GM12878 (cell line): Measurements from ENCODE around the gene MALT1. TPM values are rescaled to one million over a fixed set of nuclear protein-coding genes. Genes with fewer than 3 reads are reported as not detected.

Experiments used
- ATAC-seq: fragments of 200-7000 bp; cut with Tn5 transposase; 3 replicates; pipeline ENCODE4 v1.9.1; 2020; ENCODE audit warnings: mild to moderate bottlenecking, moderate library complexity
- BruUV-seq: library from RNA; stranded (reverse); fragments of 400-500 nt; replicated peaks from 2 replicates; lab custom pipeline; 2021; lab: Mats Ljungman, UMichigan
- CTCF ChIA-PET: fragments of 300-600 bp; sonication (Branson Sonifier 250); formaldehyde crosslinking; extraction: SDS; loops from one replicate; lab custom pipeline; 2021; ENCODE audit warnings: inconsistent platforms; lab: Yijun Ruan, JAX
- POLR2A ChIA-PET: fragments of 350-600 bp; formaldehyde crosslinking; extraction: SDS; loops from one replicate; lab custom pipeline; 2021; ENCODE audit warnings: inconsistent platforms; lab: Charles Lee
- RAD21 ChIA-PET: fragments of 300-600 bp; sonication (Branson Sonifier 250); formaldehyde crosslinking; loops from one replicate; lab custom pipeline; 2023; ENCODE audit warnings: antibody characterized with exemption; ENCODE audit not compliant: unreplicated experiment; lab: Charles Lee
- SMC1A ChIA-PET: fragments of 300-600 bp; sonication (Branson Sonifier 250); formaldehyde crosslinking; loops from one replicate; lab custom pipeline; 2023; ENCODE audit not compliant: unreplicated experiment, uncharacterized antibody; lab: Charles Lee
- DNase-seq: peaks from one replicate; pipeline ENCODE4 v3.0.0-alpha.2; 2011; ENCODE audit warnings: low read depth, low spot score
- FAIRE-seq: peaks from 3 replicates; lab custom pipeline; 2011; peaks lifted over from hg19 to GRCh38; lab: Jason Lieb, UNC
- H2AFZ ChIP-seq: 2 replicates; pipeline ENCODE4 v1.6.0; 2011; ENCODE audit warnings: low read depth, low read length, control low read depth; ENCODE audit not compliant: control insufficient read depth
- H3K27ac ChIP-seq: 2 replicates; pipeline ENCODE4 v1.5.1; 2011; ENCODE audit warnings: control low read depth; ENCODE audit not compliant: control insufficient read depth, insufficient read depth
- H3K27me3 ChIP-seq, 2 experiments: replicated peaks in 1 of 2; 2 replicates each; pipeline versions ENCODE4 v1.6.0 to v1.6.1; 2011; ENCODE audit warnings: low read length in 1 of 2; ENCODE audit not compliant: control insufficient read depth in 2 of 2, insufficient read depth in 2 of 2
- H3K36me3 ChIP-seq, 2 experiments: 2 replicates each; pipeline ENCODE4 v1.5.1; 2011; ENCODE audit warnings: low read length in 1 of 2; ENCODE audit not compliant: control insufficient read depth in 2 of 2, insufficient read depth in 2 of 2
- H3K4me1 ChIP-seq: 2 replicates; pipeline ENCODE4 v1.6.1; 2011; ENCODE audit warnings: mild to moderate bottlenecking, low read length, moderate library complexity, mixed read lengths; ENCODE audit not compliant: control insufficient read depth, insufficient read depth
- H3K4me2 ChIP-seq: 2 replicates; pipeline ENCODE4 v1.6.0; 2011; ENCODE audit warnings: control low read depth; ENCODE audit not compliant: control insufficient read depth, insufficient read depth
- H3K4me3 ChIP-seq: fragments of 200-600 bp; sonication (generic); 2 replicates; pipeline ENCODE4 v1.5.1; 2016
- H3K79me2 ChIP-seq: 2 replicates; pipeline ENCODE4 v1.6.0; 2011; ENCODE audit warnings: low read length; ENCODE audit not compliant: control insufficient read depth, insufficient read depth
- H3K9ac ChIP-seq: 2 replicates; pipeline ENCODE4 v1.8.0; 2011; ENCODE audit warnings: low read length, control low read depth, mixed read lengths; ENCODE audit not compliant: control insufficient read depth, insufficient read depth
- H3K9me3 ChIP-seq: replicated peaks from 3 replicates; pipeline ENCODE4 v1.5.1; 2011; ENCODE audit warnings: mild to moderate bottlenecking, low read length; ENCODE audit not compliant: control insufficient read depth, insufficient read depth
- H4K20me1 ChIP-seq: 2 replicates; pipeline ENCODE4 v1.6.0; 2011; ENCODE audit not compliant: control insufficient read depth, insufficient read depth
- BHLHE40 ChIP-seq, 2 experiments: fragments of 450-650 bp in 1 of 2; IDR thresholded peaks; 2 replicates each; pipeline ENCODE4 v1.6.1; 2011 to 2017; ENCODE audit warnings: low read depth in 2 of 2, borderline replicate concordance in 1 of 2, improper control_type of control experiment in 1 of 2, low read length in 1 of 2, mild to moderate bottlenecking in 1 of 2
- FOXK2 ChIP-seq: fragments of 450-650 bp; IDR thresholded peaks from 2 replicates; pipeline ENCODE4 v1.6.1; 2017; ENCODE audit warnings: mild to moderate bottlenecking, moderate library complexity
- HDGF ChIP-seq: fragments of 450-650 bp; IDR thresholded peaks from 2 replicates; pipeline ENCODE4 v1.6.1; 2016; ENCODE audit warnings: antibody characterized with exemption
- IKZF1 ChIP-seq: fragments of 450-650 bp; conservative IDR thresholded peaks from 2 replicates; pipeline ENCODE4 v1.6.1; 2017; ENCODE audit warnings: antibody characterized with exemption, mild to moderate bottlenecking
- JUND ChIP-seq: IDR thresholded peaks from 2 replicates; pipeline ENCODE4 v1.6.1; 2012; ENCODE audit warnings: low read depth, mild to moderate bottlenecking, low read length, improper control_type of control experiment, moderate library complexity
- LARP7 ChIP-seq: fragments of 450-650 bp; IDR thresholded peaks from 2 replicates; pipeline ENCODE4 v1.6.1; 2017; ENCODE audit warnings: mild to moderate bottlenecking
- MTA3 ChIP-seq: IDR thresholded peaks from 2 replicates; pipeline ENCODE4 v1.6.1; 2012; ENCODE audit warnings: low read length, inconsistent platforms, borderline replicate concordance
- NBN ChIP-seq: fragments of 450-650 bp; IDR thresholded peaks from 2 replicates; pipeline ENCODE4 v1.6.1; 2016
- NRF1 ChIP-seq: conservative IDR thresholded peaks from 2 replicates; pipeline ENCODE4 v1.6.1; 2011; ENCODE audit warnings: mild to moderate bottlenecking, low read depth, low read length, improper control_type of control experiment
- PAX8 ChIP-seq: fragments of 450-650 bp; IDR thresholded peaks from 2 replicates; pipeline ENCODE4 v1.6.1; 2017; ENCODE audit warnings: mild to moderate bottlenecking, moderate library complexity
- PKNOX1 ChIP-seq: fragments of 450-650 bp; IDR thresholded peaks from 2 replicates; pipeline ENCODE4 v1.6.1; 2016; ENCODE audit warnings: mild to moderate bottlenecking
- RAD21 ChIP-seq: IDR thresholded peaks from 2 replicates; pipeline ENCODE4 v1.6.1; 2011; ENCODE audit warnings: mild to moderate bottlenecking, low read depth, low read length, moderate library complexity; ENCODE audit not compliant: insufficient read depth
- RB1 ChIP-seq: fragments of 450-650 bp; formaldehyde crosslinking; IDR thresholded peaks from 2 replicates; pipeline ENCODE4 v1.6.1; 2017; ENCODE audit warnings: mild to moderate bottlenecking, borderline replicate concordance
- SREBF1 ChIP-seq: IDR thresholded peaks from 2 replicates; pipeline ENCODE4 v1.6.1; 2012; ENCODE audit warnings: mild to moderate bottlenecking, low read length
- SREBF2 ChIP-seq: IDR thresholded peaks from 2 replicates; pipeline ENCODE4 v1.6.1; 2012; ENCODE audit warnings: mild to moderate bottlenecking, low read length
- TAF1 ChIP-seq: IDR thresholded peaks from 2 replicates; pipeline ENCODE4 v1.6.1; 2011; ENCODE audit warnings: mild to moderate bottlenecking, low read depth, low read length, borderline replicate concordance
- TCF3 ChIP-seq: IDR thresholded peaks from 2 replicates; pipeline ENCODE4 v1.6.1; 2012; ENCODE audit warnings: low read depth, mild to moderate bottlenecking, low read length, borderline replicate concordance; ENCODE audit not compliant: insufficient read depth
- USF1 ChIP-seq: IDR thresholded peaks from 2 replicates; pipeline ENCODE4 v1.6.1; 2011; ENCODE audit warnings: borderline replicate concordance, low read depth, mild to moderate bottlenecking, moderate library complexity, mixed read lengths, low read length; ENCODE audit not compliant: insufficient read depth; ENCODE audit errors: extremely low read length
- WGBS: methylation state at CpG from one replicate; pipeline ENCODE4 v1.1.6; 2016; ENCODE audit warnings: low lambda C conversion rate; ENCODE audit not compliant: insufficient replicate concordance, insufficient coverage; ENCODE audit errors: missing lambda C conversion rate; 5-methylcytosine and 5-hydroxymethylcytosine counted together
- in situ Hi-C: fragments of 300-500 bp; cut with MboI; formaldehyde crosslinking; loops from 9 replicates; pipeline ENCODE4 v1.14.3; 2018; ENCODE audit warnings: mixed read lengths
- intact Hi-C: fragments of 100-400 bp; cut with micrococcal nuclease; formaldehyde crosslinking; loops from one replicate; pipeline ENCODE4 v1.14.2; 2022; ENCODE audit not compliant: unreplicated experiment
- polyA plus RNA-seq, 11 experiments: library from polyadenylated mRNA; depleted of rRNA in 4 of 11; unstranded in 6 of 11; stranded (reverse) in 5 of 11; fragments of >200 nt; fragmentation: Nextera tagmentation in 4 of 11; fragmentation: Illumina TruSeq in 1 of 11; extraction: Ambion mirVana in 4 of 11; extraction: Trizol in 1 of 11; gene quantifications; 1 replicate in 1 of 11; 2 replicates in 10 of 11; pipeline versions ENCODE4 v1.2.1 to v1.2.3, GENCODE V29; 2011 to 2016; ENCODE audit warnings: inconsistent platforms in 2 of 11, missing spikeins in 2 of 11, low read depth in 1 of 11
- total RNA-seq, 4 experiments: library from RNA; depleted of rRNA in 3 of 4; stranded (reverse); fragments of >200 nt in 3 of 4; fragmentation: Illumina TruSeq in 1 of 4; extraction: Trizol in 1 of 4; gene quantifications; 2 replicates each; pipeline versions ENCODE4 v1.2.1 to v1.2.3, GENCODE V29; 2013 to 2021
- TF ChIP-seq, protein P1 (sequence below), 3 experiments: IDR thresholded peaks in 2 of 3; conservative IDR thresholded peaks in 1 of 3; 2 replicates each; pipeline ENCODE4 v1.5.1; 2011; ENCODE audit warnings: low read depth in 3 of 3, low read length in 3 of 3, mild to moderate bottlenecking in 3 of 3, control low read depth in 2 of 3, moderate library complexity in 2 of 3, inconsistent platforms in 1 of 3, mixed read lengths in 1 of 3; ENCODE audit not compliant: control insufficient read depth in 2 of 3, insufficient read depth in 1 of 3; ENCODE audit errors: extremely low read depth in 1 of 3

MALT1 gene
- total and polyA plus RNA-seq, 10 of the 15 experiments (the other 5 are each of a cell fraction or from before 2014, with no cell fraction given): 17.6 to 126 (median 45.4) TPM

- no peaks in the 10 kb centered on the region for H3K9me3 ChIP-seq
- no peak overlapping the region for H3K27ac ChIP-seq
- WGBS: 18% methylated on average over 35 of the region's 40 CpGs
- H3K4me2 ChIP-seq: peak overlapping the region; percentile 79
- no peak for DNase-seq
- FAIRE-seq: no peak
- H3K9ac ChIP-seq: no peak overlapping the region
- intact Hi-C loops (loop anchor here (1.0 to 10.0 kb wide), 4 partner anchors 289 to 874 kb away; no protein-coding TSS in a partner anchor), in situ Hi-C loops (no loop called here)
- peak; percentile 98 for ATAC-seq
- H3K4me1 ChIP-seq: peaks cover 6% of the 10 kb centered on the region; the same call in 1 of the 2 replicates
- H3K36me3 ChIP-seq: no peaks in the 10 kb centered on the region
- peak overlapping the region; percentile 84 for H2AFZ ChIP-seq
- BruUV-seq: no TSS peak
- no peaks in the 10 kb centered on the region for H4K20me1 ChIP-seq
- H3K27me3 ChIP-seq: no peaks in the 10 kb centered on the region; a peak in 2 of 4 replicates
- ChIA-PET RAD21 (interaction anchor here (0.5 to 11.5 kb wide), 31 partner anchors 10 to 1092 kb away, joined by 3 to 522 read pairs (median 4); no protein-coding TSS in a partner anchor), POLR2A (interaction anchor here (0.5 to 0.6 kb wide), 2 partner anchors 235 to 252 kb away, joined by 3 read pairs; no protein-coding TSS in a partner anchor), SMC1A (interaction anchor here (0.8 to 4.4 kb wide), 23 partner anchors 9 to 729 kb away, joined by 3 to 52 read pairs (median 4); no protein-coding TSS in a partner anchor), CTCF (interaction anchor here (0.6 to 17.9 kb wide), 41 partner anchors 9 to 886 kb away, joined by 3 to 743 read pairs (median 4); no protein-coding TSS in a partner anchor)
- no peaks in the 10 kb centered on the region for H3K79me2 ChIP-seq
- no peak overlapping the region for H3K4me3 ChIP-seq
- TF ChIP-seq FOXK2: no peak
- no peak for TF ChIP-seq PAX8
- TF ChIP-seq TAF1: no peak
- TF ChIP-seq, protein P1, sequence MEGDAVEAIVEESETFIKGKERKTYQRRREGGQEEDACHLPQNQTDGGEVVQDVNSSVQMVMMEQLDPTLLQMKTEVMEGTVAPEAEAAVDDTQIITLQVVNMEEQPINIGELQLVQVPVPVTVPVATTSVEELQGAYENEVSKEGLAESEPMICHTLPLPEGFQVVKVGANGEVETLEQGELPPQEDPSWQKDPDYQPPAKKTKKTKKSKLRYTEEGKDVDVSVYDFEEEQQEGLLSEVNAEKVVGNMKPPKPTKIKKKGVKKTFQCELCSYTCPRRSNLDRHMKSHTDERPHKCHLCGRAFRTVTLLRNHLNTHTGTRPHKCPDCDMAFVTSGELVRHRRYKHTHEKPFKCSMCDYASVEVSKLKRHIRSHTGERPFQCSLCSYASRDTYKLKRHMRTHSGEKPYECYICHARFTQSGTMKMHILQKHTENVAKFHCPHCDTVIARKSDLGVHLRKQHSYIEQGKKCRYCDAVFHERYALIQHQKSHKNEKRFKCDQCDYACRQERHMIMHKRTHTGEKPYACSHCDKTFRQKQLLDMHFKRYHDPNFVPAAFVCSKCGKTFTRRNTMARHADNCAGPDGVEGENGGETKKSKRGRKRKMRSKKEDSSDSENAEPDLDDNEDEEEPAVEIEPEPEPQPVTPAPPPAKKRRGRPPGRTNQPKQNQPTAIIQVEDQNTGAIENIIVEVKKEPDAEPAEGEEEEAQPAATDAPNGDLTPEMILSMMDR (IDR thresholded peaks at IDR 0.05 in 2 of 3, conservative IDR thresholded peaks at IDR 0.05 in 1 of 3; ENCODE audit: control insufficient read depth in 2 of 3, extremely low read depth in 1 of 3, insufficient read depth in 1 of 3, low read depth in 3 of 3, low read length in 3 of 3): peak; percentile 80 to 93 (median 90)
- TF ChIP-seq HDGF: no peak
- TF ChIP-seq NBN: no peak
- peak in 1 of 2 experiments; percentile 72; a peak in 2 of 4 replicates for TF ChIP-seq BHLHE40 (IDR thresholded peaks at IDR 0.05; ENCODE audit: borderline replicate concordance in 1 of 2, low read depth in 2 of 2, low read length in 1 of 2)
- TF ChIP-seq PKNOX1: no peak
- TF ChIP-seq JUND: no peak
- no peak for TF ChIP-seq USF1
- peak; percentile 37; the same call in 1 of the 2 replicates for TF ChIP-seq IKZF1
- 0 out of 2 replicates have a peak, but pooled peaks have one; percentile 35 for TF ChIP-seq RB1
- peak; percentile 27; the same call in 1 of the 2 replicates for TF ChIP-seq NRF1
- TF ChIP-seq SREBF2: no peak
- peak; percentile 92 for TF ChIP-seq TCF3
- TF ChIP-seq MTA3: no peak
- TF ChIP-seq LARP7: 0 out of 2 replicates have a peak, but pooled peaks have one; percentile 40
- no peak for TF ChIP-seq SREBF1
- TF ChIP-seq RAD21: peak; percentile 81
These were observed 97.2 kb downstream of the MALT1 start for GRCh38 chr18:58768293-58768974.
